SW480 (cell line): ENCODE measurements around the gene NEURL1.
"Not testable (repeated sequence)": the region's sequence is repeated elsewhere in the genome, so short reads cannot be mapped to it uniquely, and the experiment has no call there.

Experiments
- DNase-seq: peaks from one replicate; pipeline ENCODE4 v3.0.0-alpha.2; 2016; ENCODE audit warnings: low spot score

NEURL1 gene

GRCh38 chr10:103627111-103627892, 133.8 kb downstream of the NEURL1 start:
- DNase-seq = no peak

GRCh38 chr10:103627893-103628292, 134.4 kb downstream of the NEURL1 start:
- no peak for DNase-seq

GRCh38 chr10:103629581-103629980, 136.1 kb downstream of the NEURL1 start:
- no peak for DNase-seq

DNA sequence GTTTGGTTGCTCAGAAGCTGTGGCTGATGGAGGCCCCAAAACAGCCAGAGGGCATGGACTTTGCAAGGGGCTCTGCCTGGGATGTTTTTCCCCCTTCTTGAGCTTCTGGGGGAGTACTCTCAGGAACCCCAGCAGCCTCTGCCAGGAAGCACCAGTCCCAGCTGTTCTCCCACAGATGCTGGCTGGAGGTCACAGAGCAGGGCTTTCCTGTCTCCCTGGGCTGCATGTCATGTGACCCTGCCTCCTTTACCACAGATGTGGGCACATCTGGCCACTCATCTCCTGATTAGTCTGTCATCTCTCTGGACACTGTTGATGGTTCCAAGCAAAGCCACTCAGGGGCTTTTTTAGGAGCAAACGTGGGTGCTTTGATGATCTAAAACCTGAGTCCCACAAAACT, 136.7 kb downstream of the NEURL1 start:
- DNase-seq = no peak

- DNase-seq = no peak
Measured at GRCh38 chr10:103632247-103632642, 138.7 kb downstream of the NEURL1 start.

DNA sequence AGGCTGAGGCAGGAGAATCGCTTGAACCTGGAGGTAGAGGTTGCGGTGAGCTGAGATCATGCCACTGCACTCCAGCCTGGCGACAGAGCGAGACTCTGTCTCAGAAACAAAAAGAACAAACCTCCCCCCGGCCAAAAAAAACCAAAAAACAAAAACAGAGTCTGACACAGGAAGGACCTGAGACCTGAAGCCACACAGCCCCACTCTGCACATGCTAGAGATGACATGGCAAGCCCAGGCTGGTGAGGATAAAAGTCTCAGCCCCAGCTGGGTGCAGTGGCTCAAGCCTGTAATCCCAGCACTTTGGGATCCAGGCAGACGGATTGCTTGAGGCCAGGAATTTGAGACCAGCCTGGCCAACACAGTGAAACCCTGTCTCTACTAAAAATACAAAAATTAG, 139.4 kb downstream of the NEURL1 start:
- DNase-seq = not testable (repeated sequence)

GRCh38 chr10:103633846-103634245, 140.3 kb downstream of the NEURL1 start:
- no peak for DNase-seq

DNA sequence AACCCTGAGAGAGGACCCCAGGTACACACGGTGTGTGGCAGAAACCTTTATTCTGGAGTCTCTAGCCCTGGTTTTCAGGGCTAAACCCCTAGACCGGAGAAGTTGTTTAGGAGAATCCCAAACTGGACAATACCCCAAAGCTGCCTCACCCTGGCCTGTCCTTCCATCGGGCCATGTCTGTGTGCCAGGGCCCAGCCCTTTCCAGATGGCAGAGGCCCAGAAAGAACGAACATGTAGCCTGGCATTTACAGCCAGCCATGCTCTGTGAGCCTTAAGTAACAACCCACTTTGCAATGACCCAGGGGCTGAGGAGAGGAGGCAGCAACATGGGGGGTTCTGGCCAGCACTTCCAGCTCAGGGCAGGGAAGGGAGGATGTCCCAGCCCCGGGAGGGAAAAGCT, 142.1 kb downstream of the NEURL1 start:
- DNase-seq = no peak

DNA sequence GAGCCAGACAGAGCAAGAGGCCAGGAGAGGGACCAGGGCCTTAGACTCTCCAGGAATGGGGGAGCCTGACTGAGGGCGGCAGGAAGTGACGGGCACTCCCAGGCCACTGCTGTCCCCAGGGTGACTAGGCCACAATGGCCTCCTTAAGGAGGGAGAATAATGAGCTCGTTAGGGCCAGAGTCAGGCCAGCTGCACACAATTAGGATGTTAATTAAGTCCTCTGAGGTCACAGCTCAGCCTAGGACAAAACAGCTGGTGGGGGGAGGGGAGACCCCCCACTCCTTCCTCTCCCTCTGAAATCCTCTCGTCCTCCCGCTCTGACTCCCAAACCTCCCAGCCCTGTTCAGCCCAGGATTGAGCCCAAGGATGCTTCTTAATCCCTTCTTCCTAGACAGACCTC, 143.0 kb downstream of the NEURL1 start:
- DNase-seq = no peak

DNA sequence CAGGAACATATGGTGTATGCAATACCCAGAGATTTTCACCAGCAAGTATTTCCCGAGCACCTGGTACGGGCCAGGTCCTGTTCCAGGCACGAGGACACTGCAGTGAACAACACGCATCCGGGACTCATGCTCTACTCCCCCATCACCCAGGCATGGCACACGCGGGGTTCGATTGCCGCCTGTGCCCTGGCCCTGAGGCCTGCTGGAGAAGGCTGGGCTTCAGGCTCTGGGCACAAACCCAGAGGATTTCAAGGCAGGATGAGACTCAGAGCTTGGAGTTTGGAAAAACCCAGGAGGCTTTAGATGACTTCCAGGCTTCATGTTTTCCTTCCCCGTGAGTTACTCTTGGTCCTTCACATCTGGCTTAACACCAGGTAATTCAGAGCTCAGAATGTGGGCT, 143.5 kb downstream of the NEURL1 start:
- no peak for DNase-seq

DNA sequence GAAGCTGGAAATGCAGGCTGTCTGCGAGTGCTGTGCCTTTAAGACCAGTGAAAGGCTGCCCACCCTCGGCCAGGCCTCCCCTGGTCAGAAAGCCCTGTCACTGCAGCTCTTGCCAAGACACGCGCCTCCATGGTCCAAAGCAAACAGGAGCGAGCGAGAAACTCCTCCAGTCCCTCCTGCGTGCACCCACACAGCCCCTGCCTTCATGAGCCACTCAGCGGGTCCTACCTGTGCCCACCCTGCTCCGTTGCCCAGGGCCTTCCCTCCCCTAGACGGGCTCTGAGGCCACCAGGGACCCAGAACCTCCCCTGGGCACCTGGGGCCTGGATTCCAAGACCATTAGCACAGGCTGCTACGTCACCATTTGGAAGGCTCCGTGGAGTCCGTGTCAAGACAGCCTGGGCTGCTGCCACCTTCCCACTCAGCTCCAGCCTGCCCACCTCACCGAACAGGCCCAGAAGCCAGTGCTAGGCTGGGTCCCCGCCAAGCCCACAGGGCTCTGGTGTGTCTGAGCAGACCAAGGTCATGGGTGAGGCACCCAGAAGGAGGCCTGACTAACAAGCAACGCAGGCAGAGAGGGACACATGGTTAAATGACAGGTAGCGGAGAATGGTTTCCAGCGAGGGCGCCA, 144.5 kb downstream of the NEURL1 start:
- no peak for DNase-seq

- no peak for DNase-seq
Measured at GRCh38 chr10:103638948-103639347, 145.4 kb downstream of the NEURL1 start.

DNA sequence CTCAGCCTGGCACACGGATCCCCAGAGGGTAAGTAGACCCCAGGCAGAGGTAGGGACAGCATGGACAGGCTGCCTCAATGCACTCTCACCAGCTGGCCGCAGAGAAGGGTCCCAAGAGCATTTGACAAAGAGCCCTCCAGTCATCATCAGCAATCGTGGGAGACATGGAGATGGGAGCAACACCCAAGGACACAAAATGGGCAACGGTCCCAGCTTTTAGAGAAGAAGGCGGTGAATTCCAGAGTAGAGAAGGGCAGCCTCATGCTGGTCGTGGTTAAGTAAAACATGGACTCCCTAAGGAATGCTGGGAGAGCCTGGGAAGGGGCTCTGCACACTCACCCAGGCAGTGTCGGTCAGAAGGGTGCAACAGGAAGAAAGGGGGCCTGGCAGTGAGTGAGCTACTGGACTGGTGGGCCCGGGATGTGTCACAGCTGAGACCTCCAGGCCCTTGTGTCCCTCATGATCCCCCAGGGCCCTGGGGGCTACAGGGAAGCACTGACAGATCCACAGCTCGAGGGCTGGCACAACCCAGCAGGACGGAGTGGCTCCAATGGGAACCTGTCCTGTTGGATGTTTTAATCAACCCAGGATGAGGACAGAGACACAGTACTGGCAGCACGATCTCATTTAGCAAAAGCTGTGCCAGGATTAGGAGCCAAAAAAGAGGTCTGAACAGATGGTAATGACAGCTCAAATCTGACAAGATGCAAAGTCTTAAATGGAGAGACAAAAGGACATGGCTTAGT, 147.1 kb downstream of the NEURL1 start:
- no peak for DNase-seq

GRCh38 chr10:103641326-103641725, 147.8 kb downstream of the NEURL1 start:
- DNase-seq = no peak
